ENCODE results near the gene DCUN1D1.

GRCh38 chr3:182921665-182922355, 58.5 kb downstream of the DCUN1D1 start:
- TF ChIP-seq CTCF (conservative IDR thresholded peaks at IDR 0.05; ENCODE audit: low read depth, low read length) (no peak), EZH2 (IDR thresholded peaks at IDR 0.05; ENCODE audit: borderline replicate concordance, low read depth, low read length, poor library complexity, severe bottlenecking) (no peak)

All from A673 (cell line).